Vagina (tissue), 2 donors: ENCODE results near the gene ZFP62.

Source experiments
- POLR2A ChIP-seq, 2 donors: fragments of 450-650 bp; IDR thresholded peaks; one replicate each; pipeline ENCODE4 v1.6.1; 2017; ENCODE audit warnings: antibody characterized with exemption in 2 of 2, mild to moderate bottlenecking in 2 of 2, moderate library complexity in 2 of 2
- POLR2AphosphoS5 ChIP-seq, 2 donors: sonication (generic); formaldehyde crosslinking; IDR thresholded peaks; one replicate each; pipeline ENCODE4 v1.9.0; 2017; ENCODE audit warnings: antibody characterized with exemption in 2 of 2, mild to moderate bottlenecking in 2 of 2, low read depth in 1 of 2; ENCODE audit not compliant: insufficient read depth in 1 of 2
- TF ChIP-seq, protein P1 (sequence below), 3 experiments: fragments of 450-650 bp in 2 of 3; fragments of 200-600 bp in 1 of 3; sonication (generic) in 1 of 3; IDR thresholded peaks; one replicate each; pipeline ENCODE4 v1.5.1; 2017 to 2019; ENCODE audit warnings: antibody characterized with exemption in 3 of 3, mild to moderate bottlenecking in 2 of 3, moderate library complexity in 2 of 3

DNA sequence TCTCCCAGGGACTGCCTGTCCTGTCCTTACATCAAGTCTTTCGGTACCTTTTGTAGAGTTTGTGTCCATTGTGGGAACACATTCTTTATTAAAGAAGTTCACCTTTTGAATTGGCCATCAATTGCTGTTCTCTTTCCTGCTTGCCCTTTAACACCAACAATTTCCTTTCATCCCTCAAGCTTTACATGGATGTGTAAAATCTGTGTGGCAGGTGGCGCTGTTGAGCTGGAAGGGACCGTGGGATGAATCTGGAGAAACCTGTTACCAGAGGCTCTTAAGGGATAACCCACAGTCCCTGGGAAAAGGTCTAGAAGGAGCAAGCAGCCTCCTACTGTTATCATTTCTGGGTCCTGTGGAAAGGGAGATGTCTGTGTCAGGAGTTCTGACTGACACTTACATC is 7.9 kb upstream of the ZFP62 start:
- TF ChIP-seq, protein P1, sequence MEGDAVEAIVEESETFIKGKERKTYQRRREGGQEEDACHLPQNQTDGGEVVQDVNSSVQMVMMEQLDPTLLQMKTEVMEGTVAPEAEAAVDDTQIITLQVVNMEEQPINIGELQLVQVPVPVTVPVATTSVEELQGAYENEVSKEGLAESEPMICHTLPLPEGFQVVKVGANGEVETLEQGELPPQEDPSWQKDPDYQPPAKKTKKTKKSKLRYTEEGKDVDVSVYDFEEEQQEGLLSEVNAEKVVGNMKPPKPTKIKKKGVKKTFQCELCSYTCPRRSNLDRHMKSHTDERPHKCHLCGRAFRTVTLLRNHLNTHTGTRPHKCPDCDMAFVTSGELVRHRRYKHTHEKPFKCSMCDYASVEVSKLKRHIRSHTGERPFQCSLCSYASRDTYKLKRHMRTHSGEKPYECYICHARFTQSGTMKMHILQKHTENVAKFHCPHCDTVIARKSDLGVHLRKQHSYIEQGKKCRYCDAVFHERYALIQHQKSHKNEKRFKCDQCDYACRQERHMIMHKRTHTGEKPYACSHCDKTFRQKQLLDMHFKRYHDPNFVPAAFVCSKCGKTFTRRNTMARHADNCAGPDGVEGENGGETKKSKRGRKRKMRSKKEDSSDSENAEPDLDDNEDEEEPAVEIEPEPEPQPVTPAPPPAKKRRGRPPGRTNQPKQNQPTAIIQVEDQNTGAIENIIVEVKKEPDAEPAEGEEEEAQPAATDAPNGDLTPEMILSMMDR (IDR thresholded peaks at IDR 0.05) = peak in 2 of 3 experiments; percentile 69 to 81
- TF ChIP-seq POLR2A (IDR thresholded peaks at IDR 0.05) (no peak), POLR2AphosphoS5 (IDR thresholded peaks at IDR 0.05; ENCODE audit: insufficient read depth in 1 of 2, low read depth in 1 of 2) (peak in 1 of 2 donors; percentile 72)
